Tibial artery (tissue), 4 donors: ENCODE data around the gene TMTC2.

Experiments
- DNase-seq, 2 donors: peaks; one replicate each; pipeline ENCODE4 v3.0.0-alpha.2; 2019
- H3K27ac ChIP-seq, 2 donors: fragments of 200-600 bp; sonication (generic) in 1 of 2; 1 replicate in 1 of 2; 2 replicates in 1 of 2; pipeline ENCODE4 v1.5.1; 2018 to 2019; ENCODE audit warnings: mild to moderate bottlenecking in 1 of 2
- H3K27me3 ChIP-seq, 2 donors: fragments of 200-600 bp; sonication (generic) in 1 of 2; one replicate each; pipeline versions ENCODE4 v1.5.1 to v1.6.0; 2016 to 2019
- H3K36me3 ChIP-seq, 3 donors: fragments of 200-600 bp; sonication (generic) in 2 of 3; one replicate each; pipeline ENCODE4 v1.5.1; 2016 to 2019; ENCODE audit warnings: mild to moderate bottlenecking in 2 of 3
- H3K4me1 ChIP-seq, 4 donors: fragments of 200-600 bp; sonication (generic) in 2 of 4; 1 replicate in 3 of 4; 2 replicates in 1 of 4; pipeline ENCODE4 v1.5.1; 2016 to 2019
- H3K4me3 ChIP-seq, 2 donors: fragments of 200-600 bp; sonication (generic) in 1 of 2; 1 replicate in 1 of 2; 2 replicates in 1 of 2; pipeline ENCODE4 v1.5.1; 2018 to 2019; ENCODE audit warnings: mild to moderate bottlenecking in 2 of 2
- H3K9me3 ChIP-seq, 3 donors: fragments of 200-600 bp; sonication (generic) in 1 of 3; one replicate each; pipeline ENCODE4 v1.5.1; 2016 to 2019
- CTCF ChIP-seq, 2 experiments: fragments of 200-600 bp in 1 of 2; fragments of 450-650 bp in 1 of 2; IDR thresholded peaks; one replicate each; pipeline ENCODE4 v1.5.1; 2017 to 2019; ENCODE audit warnings: antibody characterized with exemption in 2 of 2, mild to moderate bottlenecking in 1 of 2, moderate library complexity in 1 of 2
- intact Hi-C: fragments of 100-400 bp; cut with DNase I; formaldehyde crosslinking; loops from one replicate; pipeline ENCODE4 v1.15.0; 2023; ENCODE audit warnings: low total_unique reads

The TMTC2 gene

GRCh38 chr12:83040991-83041390 lies 354.3 kb downstream of the TMTC2 start:
- DNase-seq = no peak
- Histone ChIP-seq H3K27ac (no peak overlapping the region), H3K4me1 (no peaks in the 10 kb centered on the region), H3K9me3 (no peaks in the 10 kb centered on the region), H3K4me3 (no peak overlapping the region), H3K36me3 (no peaks in the 10 kb centered on the region), H3K27me3 (no peaks in the 10 kb centered on the region)
- intact Hi-C loops = no loop called here
- TF ChIP-seq CTCF (IDR thresholded peaks at IDR 0.05) = no peak

- no peak overlapping the region for H3K4me3 ChIP-seq
- H3K27me3 ChIP-seq = no peaks in the 10 kb centered on the region
- no peaks in the 10 kb centered on the region for H3K4me1 ChIP-seq
- intact Hi-C loops = no loop called here
- H3K27ac ChIP-seq = no peak overlapping the region
- H3K9me3 ChIP-seq = no peaks in the 10 kb centered on the region
- H3K36me3 ChIP-seq = no peaks in the 10 kb centered on the region
- no peak for TF ChIP-seq CTCF (IDR thresholded peaks at IDR 0.05)
- DNase-seq = no peak
These were observed 355.9 kb downstream of the TMTC2 start for GRCh38 chr12:83042441-83043200.

GRCh38 chr12:83044736-83045135 lies 358.0 kb downstream of the TMTC2 start:
- Histone ChIP-seq H3K27ac (no peak overlapping the region), H3K9me3 (no peaks in the 10 kb centered on the region), H3K27me3 (no peaks in the 10 kb centered on the region), H3K4me1 (no peaks in the 10 kb centered on the region), H3K4me3 (no peak overlapping the region), H3K36me3 (no peaks in the 10 kb centered on the region)
- intact Hi-C loops = no loop called here
- no peak for DNase-seq
- no peak for TF ChIP-seq CTCF (IDR thresholded peaks at IDR 0.05)

- intact Hi-C loops = no loop called here
- Histone ChIP-seq H3K27ac (no peak overlapping the region), H3K27me3 (no peaks in the 10 kb centered on the region), H3K4me1 (no peaks in the 10 kb centered on the region), H3K9me3 (no peaks in the 10 kb centered on the region), H3K4me3 (no peak overlapping the region), H3K36me3 (no peaks in the 10 kb centered on the region)
- TF ChIP-seq CTCF (IDR thresholded peaks at IDR 0.05) = no peak
- DNase-seq = no peak
These were observed 359.3 kb downstream of the TMTC2 start for GRCh38 chr12:83046019-83046418.

- Histone ChIP-seq H3K27me3 (no peaks in the 10 kb centered on the region), H3K27ac (no peak overlapping the region), H3K4me3 (no peak overlapping the region), H3K36me3 (no peaks in the 10 kb centered on the region), H3K9me3 (no peaks in the 10 kb centered on the region), H3K4me1 (no peaks in the 10 kb centered on the region)
- TF ChIP-seq CTCF (IDR thresholded peaks at IDR 0.05) = no peak
- no peak for DNase-seq
- intact Hi-C loops = no loop called here
These were observed 362.6 kb downstream of the TMTC2 start for GRCh38 chr12:83049306-83049705.
